ENCODE measurements around the gene RTN1. TPM values are rescaled to one million over a fixed set of nuclear protein-coding genes. Genes with fewer than 3 reads are reported as not detected.

Gene RTN1
- total RNA-seq, 1 experiment from 2014 or later = 0.05 TPM

DNA sequence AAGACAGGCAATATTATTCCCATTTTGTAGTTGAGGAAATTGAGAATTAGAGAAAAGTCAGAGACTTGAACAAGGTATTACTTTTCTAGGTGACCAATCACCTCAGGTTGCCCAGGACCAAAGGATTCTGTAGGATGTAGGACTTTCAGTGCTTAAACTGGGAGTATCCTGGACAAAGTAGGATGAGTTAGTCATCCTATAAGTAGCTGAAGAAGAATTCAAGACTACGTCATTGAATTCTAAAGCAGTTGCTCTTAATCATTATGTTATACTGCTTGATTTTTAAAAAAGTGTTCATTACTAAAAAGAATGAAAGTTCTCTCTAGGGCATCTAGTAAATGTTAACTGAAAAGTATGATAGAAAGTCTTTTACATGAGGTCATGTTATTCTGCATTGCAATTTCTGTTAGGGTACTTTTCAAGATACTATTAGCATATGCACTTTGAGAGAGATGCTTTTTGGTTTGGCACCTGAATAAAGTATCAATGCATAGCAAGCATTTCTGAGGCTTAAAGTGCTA, 101.7 kb downstream of the RTN1 start:
- ATAC-seq (no peak), DNase-seq (ENCODE audit: low read depth, low spot score) (no peak)
- ChIA-PET POLR2A (no interaction called here), CTCF (no interaction called here)
- in situ Hi-C loops (cut with HindIII; ENCODE audit: low pct_unique_long_range_greater_than_20kb, low sequenced_read_pairs) (no loop called here), intact Hi-C loops (cut with micrococcal nuclease; ENCODE audit: unreplicated experiment) (no loop called here)
- TF ChIP-seq, protein P1, sequence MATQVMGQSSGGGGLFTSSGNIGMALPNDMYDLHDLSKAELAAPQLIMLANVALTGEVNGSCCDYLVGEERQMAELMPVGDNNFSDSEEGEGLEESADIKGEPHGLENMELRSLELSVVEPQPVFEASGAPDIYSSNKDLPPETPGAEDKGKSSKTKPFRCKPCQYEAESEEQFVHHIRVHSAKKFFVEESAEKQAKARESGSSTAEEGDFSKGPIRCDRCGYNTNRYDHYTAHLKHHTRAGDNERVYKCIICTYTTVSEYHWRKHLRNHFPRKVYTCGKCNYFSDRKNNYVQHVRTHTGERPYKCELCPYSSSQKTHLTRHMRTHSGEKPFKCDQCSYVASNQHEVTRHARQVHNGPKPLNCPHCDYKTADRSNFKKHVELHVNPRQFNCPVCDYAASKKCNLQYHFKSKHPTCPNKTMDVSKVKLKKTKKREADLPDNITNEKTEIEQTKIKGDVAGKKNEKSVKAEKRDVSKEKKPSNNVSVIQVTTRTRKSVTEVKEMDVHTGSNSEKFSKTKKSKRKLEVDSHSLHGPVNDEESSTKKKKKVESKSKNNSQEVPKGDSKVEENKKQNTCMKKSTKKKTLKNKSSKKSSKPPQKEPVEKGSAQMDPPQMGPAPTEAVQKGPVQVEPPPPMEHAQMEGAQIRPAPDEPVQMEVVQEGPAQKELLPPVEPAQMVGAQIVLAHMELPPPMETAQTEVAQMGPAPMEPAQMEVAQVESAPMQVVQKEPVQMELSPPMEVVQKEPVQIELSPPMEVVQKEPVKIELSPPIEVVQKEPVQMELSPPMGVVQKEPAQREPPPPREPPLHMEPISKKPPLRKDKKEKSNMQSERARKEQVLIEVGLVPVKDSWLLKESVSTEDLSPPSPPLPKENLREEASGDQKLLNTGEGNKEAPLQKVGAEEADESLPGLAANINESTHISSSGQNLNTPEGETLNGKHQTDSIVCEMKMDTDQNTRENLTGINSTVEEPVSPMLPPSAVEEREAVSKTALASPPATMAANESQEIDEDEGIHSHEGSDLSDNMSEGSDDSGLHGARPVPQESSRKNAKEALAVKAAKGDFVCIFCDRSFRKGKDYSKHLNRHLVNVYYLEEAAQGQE (IDR thresholded peaks at IDR 0.05; ENCODE audit: insufficient read depth in 1 of 2, low read depth in 2 of 2, low read length in 1 of 2) = no peak
- TF ChIP-seq TCF7L2 (IDR thresholded peaks at IDR 0.05; ENCODE audit: low read depth, low read length) (no peak), SIN3A (IDR thresholded peaks at IDR 0.05; ENCODE audit: borderline replicate concordance, insufficient read depth, low read depth, low read length) (no peak), POLR2AphosphoS5 (IDR thresholded peaks at IDR 0.05; ENCODE audit: low read depth, low read length) (no peak)
- TF ChIP-seq, protein P2, sequence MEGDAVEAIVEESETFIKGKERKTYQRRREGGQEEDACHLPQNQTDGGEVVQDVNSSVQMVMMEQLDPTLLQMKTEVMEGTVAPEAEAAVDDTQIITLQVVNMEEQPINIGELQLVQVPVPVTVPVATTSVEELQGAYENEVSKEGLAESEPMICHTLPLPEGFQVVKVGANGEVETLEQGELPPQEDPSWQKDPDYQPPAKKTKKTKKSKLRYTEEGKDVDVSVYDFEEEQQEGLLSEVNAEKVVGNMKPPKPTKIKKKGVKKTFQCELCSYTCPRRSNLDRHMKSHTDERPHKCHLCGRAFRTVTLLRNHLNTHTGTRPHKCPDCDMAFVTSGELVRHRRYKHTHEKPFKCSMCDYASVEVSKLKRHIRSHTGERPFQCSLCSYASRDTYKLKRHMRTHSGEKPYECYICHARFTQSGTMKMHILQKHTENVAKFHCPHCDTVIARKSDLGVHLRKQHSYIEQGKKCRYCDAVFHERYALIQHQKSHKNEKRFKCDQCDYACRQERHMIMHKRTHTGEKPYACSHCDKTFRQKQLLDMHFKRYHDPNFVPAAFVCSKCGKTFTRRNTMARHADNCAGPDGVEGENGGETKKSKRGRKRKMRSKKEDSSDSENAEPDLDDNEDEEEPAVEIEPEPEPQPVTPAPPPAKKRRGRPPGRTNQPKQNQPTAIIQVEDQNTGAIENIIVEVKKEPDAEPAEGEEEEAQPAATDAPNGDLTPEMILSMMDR (IDR thresholded peaks at IDR 0.05) = no peak
- BruUV-seq (replicated peaks) = no TSS peak
- Histone ChIP-seq H3K27ac (ENCODE audit: low read length) (no peak overlapping the region), H3K4me1 (ENCODE audit: control insufficient read depth, insufficient read depth, low read length) (no peaks in the 10 kb centered on the region), H3K4me3 (ENCODE audit: low read depth in 2 of 2, low read length in 2 of 2) (no peak overlapping the region), H3K36me3 (ENCODE audit: control insufficient read depth, insufficient read depth, low read length) (no peaks in the 10 kb centered on the region), H3K9me3 (ENCODE audit: control insufficient read depth, insufficient read depth, low read depth, low read length) (no peaks in the 10 kb centered on the region), H3K27me3 (ENCODE audit: control insufficient read depth, insufficient read depth, low read length) (no peaks in the 10 kb centered on the region)

GRCh38 chr14:59761851-59762250, 108.7 kb downstream of the RTN1 start:
- H3K4me3 ChIP-seq (ENCODE audit: low read depth in 2 of 2, low read length in 2 of 2) = no peak overlapping the region
- no peaks in the 10 kb centered on the region for H3K9me3 ChIP-seq (ENCODE audit: control insufficient read depth, insufficient read depth, low read depth, low read length)
- H3K27me3 ChIP-seq (ENCODE audit: control insufficient read depth, insufficient read depth, low read length) = no peaks in the 10 kb centered on the region
- DNase-seq (ENCODE audit: low read depth, low spot score) (no peak), ATAC-seq (no peak)
- H3K4me1 ChIP-seq (ENCODE audit: control insufficient read depth, insufficient read depth, low read length) = no peaks in the 10 kb centered on the region
- TF ChIP-seq, protein P2 (IDR thresholded peaks at IDR 0.05) = no peak
- TF ChIP-seq, protein P1 (IDR thresholded peaks at IDR 0.05; ENCODE audit: insufficient read depth in 1 of 2, low read depth in 2 of 2, low read length in 1 of 2) = no peak
- TF ChIP-seq TCF7L2 (IDR thresholded peaks at IDR 0.05; ENCODE audit: low read depth, low read length) (no peak), POLR2AphosphoS5 (IDR thresholded peaks at IDR 0.05; ENCODE audit: low read depth, low read length) (no peak)
- BruUV-seq (replicated peaks) = no TSS peak
- ChIA-PET POLR2A (no interaction called here), CTCF (no interaction called here)
- in situ Hi-C loops (cut with HindIII; ENCODE audit: low pct_unique_long_range_greater_than_20kb, low sequenced_read_pairs) = no loop called here
- no peaks in the 10 kb centered on the region for H3K36me3 ChIP-seq (ENCODE audit: control insufficient read depth, insufficient read depth, low read length)
- H3K27ac ChIP-seq (ENCODE audit: low read length) = no peak overlapping the region
- intact Hi-C loops (cut with micrococcal nuclease; ENCODE audit: unreplicated experiment) = no loop called here

Measured in Panc1 (cell line).